Measurements from ENCODE around the gene PAPOLA.

Gene PAPOLA

GRCh38 chr14:96586921-96587822, 85.0 kb downstream of the PAPOLA start:
- no peak for DNase-seq

GRCh38 chr14:96587823-96588385, 85.7 kb downstream of the PAPOLA start:
- DNase-seq: no peak

GRCh38 chr14:96588410-96589257, 86.5 kb downstream of the PAPOLA start:
- no peak for DNase-seq

- DNase-seq: no peak
Observed at GRCh38 chr14:96589577-96589976, 87.4 kb downstream of the PAPOLA start.

GRCh38 chr14:96590190-96590864, 88.1 kb downstream of the PAPOLA start:
- no peak for DNase-seq

GRCh38 chr14:96592591-96593386, 90.6 kb downstream of the PAPOLA start:
- DNase-seq: peak; percentile 55

GRCh38 chr14:96594961-96595360, 92.8 kb downstream of the PAPOLA start:
- no peak for DNase-seq

GRCh38 chr14:96597680-96598079, 95.5 kb downstream of the PAPOLA start:
- DNase-seq: no peak

- no peak for DNase-seq
Observed at GRCh38 chr14:96598332-96598928, 96.2 kb downstream of the PAPOLA start.

GRCh38 chr14:96599076-96599475, 96.9 kb downstream of the PAPOLA start:
- no peak for DNase-seq

GRCh38 chr14:96602186-96602585, 100.0 kb downstream of the PAPOLA start:
- DNase-seq: no peak

- no peak for DNase-seq
Observed at GRCh38 chr14:96603350-96604255, 101.4 kb downstream of the PAPOLA start.

- DNase-seq: no peak
Observed at GRCh38 chr14:96614481-96614881, 112.3 kb downstream of the PAPOLA start.

GRCh38 chr14:96616161-96616721, 114.1 kb downstream of the PAPOLA start:
- DNase-seq: no peak
